ENCODE measurements around the gene RXFP3. TPM values are rescaled to one million over a fixed set of nuclear protein-coding genes. Genes with fewer than 3 reads are reported as not detected.
"Not testable (repeated sequence)": the region's sequence is repeated elsewhere in the genome, so short reads cannot be mapped to it uniquely, and the experiment has no call there.

RXFP3 gene
- total RNA-seq, 1 donor from 2014 or later: not detected

DNA sequence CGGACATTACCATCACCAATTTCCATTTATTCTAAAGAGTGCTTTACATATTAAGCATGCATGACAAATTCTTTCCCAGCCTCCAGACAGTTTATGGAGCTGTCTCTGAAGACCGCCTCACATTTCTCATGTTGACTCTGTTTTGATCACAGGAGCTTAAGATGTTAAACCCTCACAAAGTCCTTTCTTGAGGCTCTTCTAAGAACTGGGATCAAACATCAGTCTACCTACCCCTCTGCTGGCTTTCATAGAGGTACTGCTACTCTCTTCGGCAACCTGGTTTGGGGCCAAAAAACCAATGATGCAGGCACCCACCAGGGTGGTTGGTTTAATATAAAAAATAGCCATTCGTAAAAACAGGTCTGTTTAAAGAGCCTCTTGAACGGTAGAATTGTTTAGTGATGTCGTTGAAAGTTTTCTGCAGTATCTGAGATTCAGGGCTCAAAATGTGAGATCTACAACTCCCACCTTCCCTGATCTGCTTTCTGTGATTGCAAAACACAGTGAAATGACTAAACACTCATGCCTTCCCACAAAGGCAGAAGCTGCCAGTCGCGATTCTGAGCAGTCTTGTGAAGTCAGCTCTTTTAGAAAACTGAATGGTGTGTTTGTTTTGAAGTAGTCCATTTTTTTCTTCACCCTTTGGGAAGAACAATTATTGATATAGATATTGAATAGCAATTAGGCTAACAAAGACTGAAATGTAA is 3.5 kb downstream of the RXFP3 start:
- TF ChIP-seq, protein P1, sequence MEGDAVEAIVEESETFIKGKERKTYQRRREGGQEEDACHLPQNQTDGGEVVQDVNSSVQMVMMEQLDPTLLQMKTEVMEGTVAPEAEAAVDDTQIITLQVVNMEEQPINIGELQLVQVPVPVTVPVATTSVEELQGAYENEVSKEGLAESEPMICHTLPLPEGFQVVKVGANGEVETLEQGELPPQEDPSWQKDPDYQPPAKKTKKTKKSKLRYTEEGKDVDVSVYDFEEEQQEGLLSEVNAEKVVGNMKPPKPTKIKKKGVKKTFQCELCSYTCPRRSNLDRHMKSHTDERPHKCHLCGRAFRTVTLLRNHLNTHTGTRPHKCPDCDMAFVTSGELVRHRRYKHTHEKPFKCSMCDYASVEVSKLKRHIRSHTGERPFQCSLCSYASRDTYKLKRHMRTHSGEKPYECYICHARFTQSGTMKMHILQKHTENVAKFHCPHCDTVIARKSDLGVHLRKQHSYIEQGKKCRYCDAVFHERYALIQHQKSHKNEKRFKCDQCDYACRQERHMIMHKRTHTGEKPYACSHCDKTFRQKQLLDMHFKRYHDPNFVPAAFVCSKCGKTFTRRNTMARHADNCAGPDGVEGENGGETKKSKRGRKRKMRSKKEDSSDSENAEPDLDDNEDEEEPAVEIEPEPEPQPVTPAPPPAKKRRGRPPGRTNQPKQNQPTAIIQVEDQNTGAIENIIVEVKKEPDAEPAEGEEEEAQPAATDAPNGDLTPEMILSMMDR (IDR thresholded peaks at IDR 0.05): no peak
- H3K27ac ChIP-seq: no peak overlapping the region
- H3K27me3 ChIP-seq: peaks cover 29% of the 10 kb centered on the region
- no peaks in the 10 kb centered on the region for H3F3A ChIP-seq (ENCODE audit: low read depth)
- H3K79me2 ChIP-seq (ENCODE audit: low read depth): no peaks in the 10 kb centered on the region
- H3K4me2 ChIP-seq: no peak overlapping the region
- H3K4me1 ChIP-seq: no peaks in the 10 kb centered on the region
- H2AFZ ChIP-seq (replicated peaks): no peak overlapping the region
- no peaks in the 10 kb centered on the region for H3K9me3 ChIP-seq (ENCODE audit: low read depth)
- H3K27ac Mint-ChIP-seq: no peak overlapping the region
- peaks cover 10% of the 10 kb centered on the region for H3K4me1 Mint-ChIP-seq
- no peak overlapping the region for H3K4me3 Mint-ChIP-seq
- H3K9me3 Mint-ChIP-seq: no peaks in the 10 kb centered on the region
- no peaks in the 10 kb centered on the region for H3K36me3 ChIP-seq
- no peaks in the 10 kb centered on the region for H3K36me3 Mint-ChIP-seq
- H3K27me3 Mint-ChIP-seq (ENCODE audit: insufficient read depth, low read depth): peaks cover 5% of the 10 kb centered on the region
- no peak overlapping the region for H3K4me3 ChIP-seq
- H3K9ac ChIP-seq: no peak overlapping the region
- H4K20me1 ChIP-seq (ENCODE audit: low read depth): peaks cover 10% of the 10 kb centered on the region
- no peak for DNase-seq (ENCODE audit: low spot score)

DNA sequence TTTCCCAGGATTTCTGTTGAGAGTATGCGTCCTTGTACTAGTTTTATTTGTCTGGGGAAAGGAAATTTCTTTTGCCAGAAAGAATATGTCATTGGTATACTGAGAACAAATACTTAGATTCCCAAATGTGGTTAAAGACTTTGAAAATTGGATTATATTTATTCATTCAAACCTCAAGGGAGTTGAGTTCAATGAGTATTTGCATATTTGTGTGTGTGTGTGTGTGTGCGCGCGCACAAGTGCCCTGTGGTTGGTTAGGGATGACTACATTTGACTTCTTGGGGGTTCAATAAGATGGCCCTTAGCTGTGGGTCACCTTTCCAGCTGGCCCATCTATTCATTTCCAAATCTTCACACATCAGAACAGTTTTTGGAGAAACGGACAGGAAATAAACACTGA is 4.9 kb downstream of the RXFP3 start:
- H3K27ac Mint-ChIP-seq: no peak overlapping the region
- peaks cover 2% of the 10 kb centered on the region for H3K4me1 Mint-ChIP-seq
- peaks cover 21% of the 10 kb centered on the region for H3K27me3 ChIP-seq
- no peaks in the 10 kb centered on the region for H3F3A ChIP-seq (ENCODE audit: low read depth)
- no peak overlapping the region for H3K4me2 ChIP-seq
- H3K27ac ChIP-seq: no peak overlapping the region
- H4K20me1 ChIP-seq (ENCODE audit: low read depth): no peaks in the 10 kb centered on the region
- no peaks in the 10 kb centered on the region for H3K9me3 ChIP-seq (ENCODE audit: low read depth)
- no peak overlapping the region for H3K4me3 ChIP-seq
- H3K36me3 Mint-ChIP-seq: no peaks in the 10 kb centered on the region
- H3K9ac ChIP-seq: no peak overlapping the region
- H3K9me3 Mint-ChIP-seq: no peaks in the 10 kb centered on the region
- H2AFZ ChIP-seq (replicated peaks): no peak overlapping the region
- peaks cover 2% of the 10 kb centered on the region for H3K27me3 Mint-ChIP-seq (ENCODE audit: insufficient read depth, low read depth)
- no peaks in the 10 kb centered on the region for H3K79me2 ChIP-seq (ENCODE audit: low read depth)
- H3K4me3 Mint-ChIP-seq: no peak overlapping the region
- H3K36me3 ChIP-seq: no peaks in the 10 kb centered on the region
- H3K4me1 ChIP-seq: no peaks in the 10 kb centered on the region
- DNase-seq (ENCODE audit: low spot score): no peak
- TF ChIP-seq, protein P1 (IDR thresholded peaks at IDR 0.05): no peak
- no peak for TF ChIP-seq EZH2phosphoT487 (IDR thresholded peaks at IDR 0.05)
- no peak for TF ChIP-seq EZH2 (IDR thresholded peaks at IDR 0.05)

DNA sequence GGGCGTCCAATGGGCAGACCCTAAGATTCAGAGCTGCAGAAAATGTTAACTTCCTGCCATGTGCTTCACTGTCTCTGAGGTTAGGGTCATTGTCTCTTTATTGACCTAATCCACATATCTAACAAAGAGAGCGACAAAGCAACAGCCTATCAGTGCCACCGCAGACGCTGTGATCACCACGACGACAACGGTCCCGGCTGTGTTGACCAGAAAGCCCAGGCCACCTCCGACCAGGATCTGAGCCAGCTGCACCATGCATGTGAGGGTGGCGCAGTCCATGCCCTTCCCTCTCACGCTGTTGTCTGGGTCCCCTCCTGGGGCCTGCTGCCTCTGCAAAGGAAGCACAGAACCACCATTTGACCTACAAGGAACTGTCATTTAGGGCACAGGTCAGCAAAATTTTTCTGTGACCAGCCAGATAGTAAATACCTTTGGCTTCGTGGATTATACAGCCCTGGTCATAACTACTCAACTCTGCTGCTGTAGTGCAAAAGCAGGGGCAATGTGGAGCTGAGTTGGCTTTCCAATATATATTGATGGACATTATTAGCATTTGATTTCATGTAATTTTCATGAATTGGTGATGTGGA is 8.5 kb downstream of the RXFP3 start:
- no peak for TF ChIP-seq EZH2phosphoT487 (IDR thresholded peaks at IDR 0.05)
- no peak for TF ChIP-seq EZH2 (IDR thresholded peaks at IDR 0.05)
- TF ChIP-seq, protein P1 (IDR thresholded peaks at IDR 0.05): no peak
- Mint-ChIP-seq H3K9me3 (no peaks in the 10 kb centered on the region), H3K4me1 (peaks cover 2% of the 10 kb centered on the region), H3K27me3 (ENCODE audit: insufficient read depth, low read depth) (peaks cover 2% of the 10 kb centered on the region), H3K4me3 (no peak overlapping the region), H3K27ac (no peak overlapping the region), H3K36me3 (no peaks in the 10 kb centered on the region)
- Histone ChIP-seq H4K20me1 (ENCODE audit: low read depth) (no peaks in the 10 kb centered on the region), H3K9ac (no peak overlapping the region), H3K79me2 (ENCODE audit: low read depth) (no peaks in the 10 kb centered on the region), H3K4me2 (no peak overlapping the region), H2AFZ (replicated peaks) (peak overlapping the region; percentile 14), H3K4me3 (no peak overlapping the region), H3K9me3 (ENCODE audit: low read depth) (no peaks in the 10 kb centered on the region), H3K27ac (no peak overlapping the region), H3F3A (ENCODE audit: low read depth) (no peaks in the 10 kb centered on the region), H3K27me3 (no peaks in the 10 kb centered on the region), H3K4me1 (no peaks in the 10 kb centered on the region), H3K36me3 (no peaks in the 10 kb centered on the region)
- DNase-seq (ENCODE audit: low spot score): no peak

DNA sequence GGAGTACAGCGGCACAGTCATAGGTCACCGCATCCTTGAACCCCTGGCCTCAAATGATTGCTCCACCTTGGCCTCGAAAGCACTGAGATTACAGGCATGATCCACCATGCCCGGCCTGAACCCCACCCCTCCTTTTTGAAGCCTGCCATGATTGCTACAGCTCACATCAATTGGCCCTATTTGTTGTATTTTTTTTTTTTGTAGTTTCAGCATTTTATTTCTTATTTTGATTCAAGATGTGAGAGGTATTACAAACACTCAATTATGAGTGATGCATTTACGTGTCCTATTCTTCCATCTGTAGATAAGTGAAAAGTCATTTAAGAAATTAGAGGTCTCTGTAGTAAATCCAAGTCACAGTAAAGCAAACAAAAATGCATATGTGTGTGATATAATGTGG is 16.0 kb downstream of the RXFP3 start:
- not testable (repeated sequence) for H4K20me1 ChIP-seq (ENCODE audit: low read depth); H3K36me3 Mint-ChIP-seq; H3K79me2 ChIP-seq (ENCODE audit: low read depth); H3K27ac Mint-ChIP-seq; H3K4me1 Mint-ChIP-seq; H3K4me2 ChIP-seq; H3F3A ChIP-seq (ENCODE audit: low read depth); H3K27ac ChIP-seq; H3K27me3 ChIP-seq; H3K36me3 ChIP-seq; H3K9me3 Mint-ChIP-seq; H3K4me1 ChIP-seq; H3K27me3 Mint-ChIP-seq (ENCODE audit: insufficient read depth, low read depth); DNase-seq (ENCODE audit: low spot score); H2AFZ ChIP-seq (replicated peaks); H3K9me3 ChIP-seq (ENCODE audit: low read depth); H3K9ac ChIP-seq; H3K4me3 ChIP-seq; H3K4me3 Mint-ChIP-seq
